GM21723 (cell line): ENCODE data around the gene BCAM.
A peak's percentile ranks its signal among the peaks of the same experiment; 100 is the strongest.
"Not testable (repeated sequence)": the region's sequence is repeated elsewhere in the genome, so short reads cannot be mapped to it uniquely, and the experiment has no call there.

Experiments
- ATAC-seq: cut with Tn5 transposase; IDR thresholded peaks from one replicate; pipeline ENCODE4 v1.9.1; 2021; ENCODE audit warnings: mild to moderate bottlenecking, moderate library complexity; ENCODE audit not compliant: unreplicated experiment

BCAM gene

GRCh38 chr19:44808463-44809371, at the start of gene BCAM:
Gene BCAM (plus strand): TSS chr19:44809103. CDS start chr19:44809125, 22 bp downstream.
- no peak for ATAC-seq

DNA sequence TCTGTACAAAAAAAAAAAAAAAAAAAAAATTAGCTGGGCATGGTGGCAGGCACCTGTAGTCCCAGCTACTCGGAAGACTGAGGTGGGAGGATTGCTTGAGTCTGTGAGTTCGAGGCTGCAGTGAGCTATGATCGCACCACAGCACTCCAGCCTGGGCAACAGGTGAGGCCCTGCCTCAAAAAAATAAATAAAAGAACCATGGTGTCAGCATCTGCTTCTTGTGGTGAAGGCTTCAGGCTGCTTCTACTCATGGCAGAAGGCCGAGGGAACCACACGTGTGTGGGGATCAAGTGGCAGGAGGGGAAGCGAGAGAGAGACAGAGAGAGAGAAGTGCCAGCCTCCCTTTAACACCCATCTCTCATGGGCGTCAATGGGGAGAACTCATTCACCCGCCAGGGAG, 46.9 kb upstream of the BCAM start:
- no peak for ATAC-seq

GRCh38 chr19:44765033-44765948, 43.6 kb upstream of the BCAM start:
- no peak for ATAC-seq

DNA sequence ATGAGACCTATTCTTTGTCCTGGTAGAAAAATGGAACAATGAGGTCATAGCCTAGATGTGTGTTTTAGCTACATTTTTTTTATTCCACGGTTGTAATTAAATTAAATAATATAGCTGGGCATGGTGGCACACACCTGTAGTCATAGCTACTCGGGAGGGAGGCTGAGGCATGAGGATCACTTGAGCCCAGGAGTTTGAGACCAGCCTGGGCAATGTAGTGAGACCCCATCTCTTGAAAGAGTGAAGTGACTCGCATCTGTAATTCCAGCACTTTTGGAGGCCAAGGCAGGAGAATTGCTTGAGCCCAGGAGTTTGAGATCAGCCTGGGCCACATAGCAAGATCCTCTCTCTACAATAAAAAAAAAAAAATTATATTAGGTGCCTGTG, 43.0 kb upstream of the BCAM start:
- ATAC-seq: no peak

- no peak for ATAC-seq
Observed at GRCh38 chr19:44767295-44768180, 41.4 kb upstream of the BCAM start.

DNA sequence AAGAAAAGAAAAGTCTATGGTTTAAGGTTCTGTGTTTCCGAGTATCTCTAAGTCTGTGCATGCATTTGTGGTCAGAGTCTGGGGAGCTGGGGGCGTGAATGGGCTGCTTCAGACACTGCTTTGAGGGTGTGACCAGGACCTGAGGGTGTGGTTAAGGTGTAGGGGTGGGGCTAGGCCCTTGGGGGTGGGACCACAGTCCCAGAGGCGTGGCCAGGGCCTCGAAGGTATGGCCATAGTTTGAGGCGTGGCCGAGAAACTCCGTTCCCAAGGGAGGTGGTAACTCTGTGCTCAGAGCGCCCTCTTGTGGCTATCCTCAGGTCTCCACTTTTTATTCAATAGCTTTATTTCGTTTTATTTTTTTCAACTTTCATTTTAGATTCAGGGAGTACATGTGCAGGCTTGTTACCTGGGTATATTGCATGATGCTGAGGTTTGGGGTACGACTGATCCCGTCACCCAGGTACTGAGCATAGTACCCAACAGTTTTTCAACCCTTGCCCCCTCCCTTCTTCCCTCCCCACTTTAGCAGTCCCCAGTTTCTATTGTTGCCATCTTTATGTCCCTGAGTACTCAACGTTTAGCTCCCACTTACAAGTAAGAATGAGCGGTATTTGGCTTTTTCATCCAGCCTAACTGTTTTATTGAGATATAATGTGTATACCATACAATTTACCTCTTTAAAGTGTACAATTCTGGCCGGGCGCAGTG, 38.2 kb upstream of the BCAM start:
- ATAC-seq: peak; percentile 95

GRCh38 chr19:44772144-44772543, 36.8 kb upstream of the BCAM start:
- not testable (repeated sequence) for ATAC-seq

DNA sequence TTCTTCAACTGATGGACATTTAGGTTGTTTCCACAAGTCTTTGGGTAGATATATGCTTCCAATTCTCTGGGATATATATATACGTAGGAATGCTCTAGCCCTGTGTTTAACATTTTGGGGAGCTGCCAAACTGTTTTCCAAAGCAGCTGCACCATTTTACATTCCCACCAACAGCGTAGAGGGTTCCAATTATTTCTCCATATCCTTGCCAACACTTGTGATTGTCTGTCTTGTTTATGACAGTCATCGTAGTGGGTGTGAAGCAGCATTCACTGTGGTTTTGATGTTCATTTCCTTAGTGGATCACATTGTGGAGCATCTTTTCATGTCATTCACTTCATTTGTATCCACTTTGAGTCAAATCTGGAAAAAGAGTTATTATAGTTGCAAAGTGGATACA, 35.9 kb upstream of the BCAM start:
- ATAC-seq: no peak

GRCh38 chr19:44775676-44776240, 33.1 kb upstream of the BCAM start:
- no peak for ATAC-seq

GRCh38 chr19:44776402-44777096, 32.4 kb upstream of the BCAM start:
- ATAC-seq: no peak

- no peak for ATAC-seq
Observed at GRCh38 chr19:44777715-44778347, 31.1 kb upstream of the BCAM start, which contains the start of gene CBLC. Gene CBLC (plus strand): TSS chr19:44777890. CDS start chr19:44777932, 42 bp downstream.

DNA sequence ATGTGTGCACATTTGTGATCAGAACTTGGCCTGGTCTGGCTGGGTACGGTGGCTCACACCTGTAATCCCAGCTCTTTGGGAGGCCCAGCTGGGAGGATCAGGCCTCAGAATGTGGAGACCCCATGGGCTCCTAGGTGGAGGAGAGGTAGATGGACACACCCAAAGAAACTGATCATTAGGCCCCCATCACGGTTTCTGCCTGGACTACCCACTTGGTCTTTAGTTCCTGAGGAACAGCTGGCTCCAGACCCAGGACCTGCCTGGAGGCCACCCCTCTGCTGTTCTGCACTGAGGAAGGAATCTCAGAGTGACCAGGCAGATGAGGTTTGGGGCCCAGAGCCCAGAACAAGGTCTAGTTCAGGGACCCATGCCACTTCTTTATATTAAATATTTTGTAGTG, 29.8 kb upstream of the BCAM start:
- no peak for ATAC-seq

- ATAC-seq: not testable (repeated sequence)
Observed at GRCh38 chr19:44781694-44782093, 27.2 kb upstream of the BCAM start.

DNA sequence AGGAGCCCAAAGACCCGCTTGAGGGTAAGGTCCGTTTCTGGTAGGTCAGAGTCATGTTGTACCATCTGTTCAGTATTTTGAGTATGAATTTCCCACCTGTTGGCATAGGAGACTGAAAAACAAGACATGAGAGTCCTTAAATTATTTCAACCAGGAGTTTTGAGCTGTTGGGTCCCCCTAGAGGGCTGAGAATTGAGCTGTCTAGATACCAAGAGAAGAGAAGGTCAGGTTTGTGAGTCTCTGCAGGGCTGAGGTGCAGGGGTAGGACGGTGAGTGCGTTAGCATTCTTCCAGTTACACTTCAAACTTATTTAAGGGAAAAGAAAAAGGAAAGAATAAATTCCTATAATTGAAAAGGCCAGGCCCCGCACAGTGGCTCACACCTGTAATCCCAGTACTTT, 26.2 kb upstream of the BCAM start:
- no peak for ATAC-seq

- ATAC-seq: no peak
Observed at GRCh38 chr19:44783545-44783944, 25.4 kb upstream of the BCAM start.

DNA sequence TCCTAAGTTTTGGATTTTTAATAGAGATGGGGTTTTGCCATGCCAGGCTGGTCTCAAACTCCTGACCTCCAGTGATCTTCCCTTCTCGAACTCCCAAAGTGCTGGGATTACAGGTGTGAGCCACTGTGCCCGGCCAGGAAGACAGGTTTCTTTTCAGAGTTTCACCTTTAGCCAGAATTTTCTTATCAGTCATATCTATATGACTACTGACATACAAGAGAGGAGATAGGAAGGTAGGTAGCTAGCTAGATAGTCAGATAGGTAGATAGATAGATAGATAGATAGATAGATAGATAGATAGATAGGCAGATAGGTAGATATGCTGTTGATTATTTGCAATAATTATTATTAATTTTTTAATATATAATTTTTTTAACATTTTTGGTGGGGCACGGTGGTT, 23.6 kb upstream of the BCAM start:
- no peak for ATAC-seq

DNA sequence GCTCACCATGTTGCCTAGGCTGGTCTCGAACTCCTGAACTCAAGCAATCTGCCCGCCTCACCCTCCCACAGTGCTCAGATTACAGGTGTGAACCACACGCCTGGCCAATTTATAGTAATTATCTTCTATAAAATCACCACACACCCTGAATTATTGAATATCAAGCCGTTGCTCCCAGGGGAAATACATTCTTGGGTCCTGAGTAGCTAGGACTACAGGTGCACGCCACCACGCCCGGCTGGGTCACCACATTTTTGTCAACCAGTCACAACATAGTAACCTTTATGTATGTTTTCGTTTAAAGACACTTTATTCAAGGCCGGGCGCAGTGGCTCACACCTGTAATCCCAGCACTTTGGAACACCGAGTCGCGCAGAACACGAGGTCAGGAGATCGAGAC, 22.9 kb upstream of the BCAM start:
- no peak for ATAC-seq

DNA sequence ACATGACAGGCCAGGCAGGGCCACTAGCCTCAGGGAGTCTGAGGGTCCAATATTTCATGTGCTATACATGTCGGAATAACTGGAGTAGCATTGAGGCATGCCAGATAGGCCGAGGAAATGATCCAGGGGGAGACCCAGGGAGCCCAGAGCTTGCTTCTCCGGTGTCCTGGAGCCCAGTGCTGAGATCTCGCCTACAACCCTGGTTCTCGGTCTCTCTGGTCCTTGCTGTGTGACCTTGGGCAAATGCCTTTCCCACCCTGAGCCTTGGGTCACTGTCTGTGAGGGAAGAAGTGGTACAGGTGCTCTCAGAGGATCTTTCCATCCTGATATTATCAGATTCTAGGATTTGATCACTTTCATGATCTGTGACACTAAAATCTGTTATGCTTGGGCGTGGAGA, 19.9 kb upstream of the BCAM start:
- ATAC-seq: no peak
